GM19025 (cell line): ENCODE data around the gene ZNF467.

Experiments
- ATAC-seq: cut with Tn5 transposase; IDR thresholded peaks from one replicate; pipeline ENCODE4 v1.9.1; 2021; ENCODE audit warnings: mild to moderate bottlenecking, low read depth, moderate library complexity; ENCODE audit not compliant: unreplicated experiment

The ZNF467 gene

GRCh38 chr7:149809215-149809614 is 35.8 kb upstream of the ZNF467 start:
- ATAC-seq, result no peak

GRCh38 chr7:149808311-149808710 is 34.9 kb upstream of the ZNF467 start:
- no peak for ATAC-seq

GRCh38 chr7:149806726-149807125 is 33.3 kb upstream of the ZNF467 start:
- no peak for ATAC-seq

GRCh38 chr7:149804106-149804505 is 30.7 kb upstream of the ZNF467 start:
- ATAC-seq, result no peak

- ATAC-seq, result no peak
These were observed 30.2 kb upstream of the ZNF467 start for GRCh38 chr7:149803551-149804074.

GRCh38 chr7:149802966-149803365 is 29.6 kb upstream of the ZNF467 start:
- no peak for ATAC-seq

- ATAC-seq, result no peak
These were observed 28.4 kb upstream of the ZNF467 start for GRCh38 chr7:149801816-149802215.

GRCh38 chr7:149801002-149801566 is 27.7 kb upstream of the ZNF467 start:
- ATAC-seq, result no peak

- no peak for ATAC-seq
These were observed 26.8 kb upstream of the ZNF467 start for GRCh38 chr7:149800169-149800555.

- no peak for ATAC-seq
These were observed 26.2 kb upstream of the ZNF467 start for GRCh38 chr7:149799397-149800168.

GRCh38 chr7:149797771-149798170 is 24.4 kb upstream of the ZNF467 start:
- no peak for ATAC-seq

GRCh38 chr7:149796287-149796860 is 23.0 kb upstream of the ZNF467 start:
- ATAC-seq, result no peak

GRCh38 chr7:149795126-149795525 is 21.7 kb upstream of the ZNF467 start:
- ATAC-seq, result no peak

- no peak for ATAC-seq
These were observed 21.3 kb upstream of the ZNF467 start for GRCh38 chr7:149794661-149795060.

- ATAC-seq, result no peak
These were observed 19.9 kb upstream of the ZNF467 start for GRCh38 chr7:149793261-149793660.

- ATAC-seq, result no peak
These were observed 18.8 kb upstream of the ZNF467 start for GRCh38 chr7:149792220-149792595.

GRCh38 chr7:149791411-149792219 is 18.2 kb upstream of the ZNF467 start:
- no peak for ATAC-seq

GRCh38 chr7:149790754-149791360 is 17.5 kb upstream of the ZNF467 start:
- no peak for ATAC-seq

- ATAC-seq, result no peak
These were observed 16.8 kb upstream of the ZNF467 start for GRCh38 chr7:149790146-149790548.

- no peak for ATAC-seq
These were observed 15.7 kb upstream of the ZNF467 start for GRCh38 chr7:149789101-149789500.
